Stimulated activated effector memory CD8-positive, alpha-beta T cell treated with anti-CD3 and anti-CD28 coated beads, Interleukin-12 subunit alpha, Interleukin-12 subunit beta, amount 100 ng/mL, for 72 hours (primary cell): ENCODE measurements around the gene WSCD2.
A peak's percentile ranks its signal among the peaks of the same experiment; 100 is the strongest.

ENCODE experiments used
- ATAC-seq: fragments of 150-1000 bp; cut with Tn5 transposase; 2 replicates; pipeline ENCODE4 v1.10.0; 2021
- DNase-seq, 2 donors: peaks; one replicate each; pipeline ENCODE4 v3.0.0; 2021 to 2022; ENCODE audit warnings: low spot score in 2 of 2
- H3K27ac Mint-ChIP-seq: one replicate; pipeline ENCODE4 v1.8.0; 2022; ENCODE audit warnings: mild to moderate bottlenecking, mixed read lengths
- H3K36me3 Mint-ChIP-seq: one replicate; pipeline ENCODE4 v1.8.0; 2022; ENCODE audit warnings: mild to moderate bottlenecking, mixed read lengths
- H3K4me1 Mint-ChIP-seq: one replicate; pipeline ENCODE4 v1.8.0; 2022; ENCODE audit warnings: mixed read lengths
- H3K4me3 Mint-ChIP-seq: one replicate; pipeline ENCODE4 v1.8.0; 2022; ENCODE audit warnings: mild to moderate bottlenecking, mixed read lengths
- H3K9me3 Mint-ChIP-seq: one replicate; pipeline ENCODE4 v1.8.0; 2022; ENCODE audit warnings: mixed read lengths

Gene WSCD2

DNA sequence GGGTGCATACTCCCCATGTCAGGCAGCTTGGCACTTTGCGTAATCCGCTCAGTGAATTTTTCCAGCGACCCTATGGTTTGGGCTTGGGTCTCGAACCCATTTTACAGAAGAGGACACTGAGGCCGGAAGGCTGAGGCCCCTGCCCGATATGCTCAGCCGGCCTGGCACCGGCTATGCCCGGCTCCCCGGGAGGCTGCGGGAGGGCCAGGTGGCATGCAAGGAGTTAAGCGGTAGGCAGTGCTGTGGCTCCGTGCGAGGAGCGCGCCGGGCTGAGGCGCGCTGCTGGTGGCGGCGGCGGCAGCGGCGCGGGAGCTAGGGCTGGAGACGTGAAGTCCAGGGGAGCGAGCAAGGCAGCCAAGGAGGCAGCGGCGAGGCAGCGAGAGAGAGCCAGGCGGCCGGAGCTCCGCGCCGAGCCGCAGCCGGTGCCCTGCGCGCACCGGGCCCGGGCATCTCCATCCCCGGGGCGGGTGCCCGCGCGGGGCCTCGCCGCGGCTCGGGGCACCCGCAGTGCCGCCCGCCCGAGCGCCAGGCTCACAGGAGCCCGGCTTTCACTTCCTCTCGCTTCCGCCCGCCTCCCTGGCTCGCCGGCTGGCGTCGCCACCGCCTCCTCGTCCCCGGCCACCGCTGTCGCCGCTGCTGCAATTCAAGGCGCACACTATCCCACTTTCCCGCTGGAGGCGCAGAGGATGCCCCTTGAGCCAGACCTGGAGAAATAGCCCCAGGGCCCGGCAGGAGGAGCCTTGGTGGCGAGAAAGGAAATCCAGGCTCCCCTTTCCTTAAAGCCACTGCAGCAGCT, at the start of gene WSCD2:
Gene WSCD2 (plus strand): TSS at position 272 of the 796 bp plus-strand sequence. CDS start 66,545 bp downstream, outside the sequence.
- peak; percentile 46 for ATAC-seq
- Mint-ChIP-seq H3K4me3 (peak within 1 kb of the TSS; percentile 47), H3K27ac (no peak within 1 kb of the TSS)

DNA sequence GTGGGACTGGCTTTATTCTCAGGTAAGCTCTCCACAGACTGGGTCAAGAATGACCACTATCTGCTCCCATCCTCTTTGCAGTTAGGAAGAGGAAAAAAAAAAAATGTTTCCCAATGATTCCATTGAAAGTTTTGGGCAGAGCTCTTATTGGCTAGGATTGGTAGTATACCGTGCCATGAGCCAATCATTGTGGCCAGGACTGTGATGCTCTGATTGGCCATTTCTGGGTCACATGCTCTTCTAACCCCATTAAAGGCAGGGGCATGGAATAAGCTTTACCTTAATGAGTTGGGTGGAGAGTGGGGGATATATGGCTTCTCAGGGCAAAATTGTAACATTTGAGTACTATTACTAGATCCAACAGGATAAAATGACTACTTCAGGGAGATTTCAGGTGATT, 49.4 kb upstream of the WSCD2 start:
- DNase-seq (no peak), ATAC-seq (no peak)
- Mint-ChIP-seq H3K36me3 (no peaks in the 10 kb centered on the region), H3K27ac (no peak overlapping the region), H3K9me3 (no peaks in the 10 kb centered on the region), H3K4me1 (no peaks in the 10 kb centered on the region), H3K4me3 (no peak overlapping the region)

More for the DNA sequence above, at the start of gene WSCD2:
- DNase-seq = no peak
- no peaks in the 10 kb centered on the region for H3K36me3 Mint-ChIP-seq
- H3K4me1 Mint-ChIP-seq = no peaks in the 10 kb centered on the region
- no peaks in the 10 kb centered on the region for H3K9me3 Mint-ChIP-seq

GRCh38 chr12:108080363-108080762, 48.7 kb upstream of the WSCD2 start:
- DNase-seq (no peak), ATAC-seq (no peak)
- no peak overlapping the region for H3K4me3 Mint-ChIP-seq
- H3K36me3 Mint-ChIP-seq = no peaks in the 10 kb centered on the region
- H3K27ac Mint-ChIP-seq = no peak overlapping the region
- H3K4me1 Mint-ChIP-seq = no peaks in the 10 kb centered on the region
- no peaks in the 10 kb centered on the region for H3K9me3 Mint-ChIP-seq

DNA sequence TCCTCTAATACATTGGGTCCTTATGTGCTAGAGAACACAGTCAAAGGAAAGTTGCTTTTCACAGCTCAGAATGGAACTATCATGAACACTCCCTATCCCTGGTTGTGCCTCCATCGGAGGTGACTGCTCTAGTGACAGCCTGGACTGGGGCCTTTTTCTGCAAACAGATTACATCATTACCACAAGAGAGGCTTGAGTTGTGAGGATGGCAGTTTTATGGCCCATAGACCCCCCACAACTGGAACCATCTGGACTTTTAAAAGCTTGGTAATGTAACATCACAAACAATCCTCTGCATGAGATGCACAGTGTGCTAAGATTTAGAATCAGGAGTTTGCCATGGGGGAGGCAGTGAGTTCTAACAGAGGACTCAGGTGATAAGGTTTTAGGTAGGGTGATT, 46.6 kb upstream of the WSCD2 start:
- ATAC-seq = no peak
- peaks cover under 1% of the 10 kb centered on the region for H3K9me3 Mint-ChIP-seq
- no peak overlapping the region for H3K4me3 Mint-ChIP-seq
- no peak for DNase-seq
- no peaks in the 10 kb centered on the region for H3K36me3 Mint-ChIP-seq
- no peak overlapping the region for H3K27ac Mint-ChIP-seq
- no peaks in the 10 kb centered on the region for H3K4me1 Mint-ChIP-seq

DNA sequence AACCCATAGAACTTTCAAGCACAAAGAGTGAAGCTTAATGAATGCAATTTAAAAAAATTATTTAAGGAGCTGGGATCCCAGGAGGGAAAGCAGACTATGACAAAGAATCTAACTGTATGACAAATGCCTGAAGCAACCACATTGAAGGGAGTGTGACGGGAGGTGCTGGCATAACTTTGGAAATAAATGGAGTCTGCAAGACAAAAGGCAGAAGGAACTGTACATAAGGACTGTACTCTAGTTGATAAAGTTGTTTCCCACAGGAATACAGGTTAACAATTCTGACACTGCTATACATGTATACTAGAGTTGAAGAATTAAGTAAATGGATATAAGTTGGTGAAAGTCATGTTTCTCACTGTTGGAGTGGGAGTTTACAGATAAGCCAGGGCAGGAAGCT, 41.2 kb upstream of the WSCD2 start:
- no peaks in the 10 kb centered on the region for H3K36me3 Mint-ChIP-seq
- no peak overlapping the region for H3K27ac Mint-ChIP-seq
- H3K4me3 Mint-ChIP-seq = no peak overlapping the region
- no peaks in the 10 kb centered on the region for H3K4me1 Mint-ChIP-seq
- no peak for DNase-seq
- H3K9me3 Mint-ChIP-seq = peaks cover 15% of the 10 kb centered on the region
- ATAC-seq = no peak

DNA sequence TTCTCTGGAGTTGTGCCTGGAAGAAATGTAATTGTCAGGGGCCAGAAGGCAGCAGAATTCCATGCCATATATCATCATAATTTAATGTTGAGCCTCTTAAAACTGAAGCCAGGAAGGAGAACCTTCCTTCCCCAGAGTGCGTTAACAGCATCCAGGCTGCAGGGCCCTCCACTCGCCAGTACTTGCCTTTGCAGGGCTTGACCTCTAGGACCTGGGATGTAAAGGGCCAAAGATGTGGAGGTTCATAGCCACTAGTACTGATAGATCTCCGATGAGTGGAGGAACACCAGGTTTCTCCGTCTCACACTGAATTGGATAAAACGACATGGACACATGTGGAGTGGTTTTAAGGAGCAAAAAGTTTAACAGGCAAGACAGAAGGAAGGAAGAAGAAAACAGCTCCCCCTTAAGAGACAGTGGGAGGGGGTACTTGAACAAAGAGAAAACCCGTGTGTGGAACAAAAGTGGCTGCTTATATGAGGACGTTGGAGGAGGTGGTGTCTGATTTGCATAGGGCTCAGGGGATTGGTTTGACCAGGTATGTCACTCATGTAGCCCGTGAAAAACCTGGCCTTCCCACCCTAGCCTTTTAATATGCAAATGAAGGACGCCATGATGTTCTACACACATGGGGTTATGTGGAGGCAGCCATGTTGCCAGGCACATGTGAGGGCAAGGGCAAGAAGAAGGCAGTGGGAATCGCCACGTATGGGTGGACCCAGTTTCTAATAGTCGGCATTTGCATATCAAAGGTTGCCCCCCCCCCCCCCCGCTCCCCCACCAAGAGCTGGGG, 38.8 kb upstream of the WSCD2 start:
- Mint-ChIP-seq H3K4me3 (no peak overlapping the region), H3K4me1 (no peaks in the 10 kb centered on the region), H3K9me3 (peaks cover 15% of the 10 kb centered on the region), H3K36me3 (no peaks in the 10 kb centered on the region), H3K27ac (no peak overlapping the region)
- DNase-seq = no peak
- ATAC-seq = no peak

GRCh38 chr12:108090932-108091678, 38.0 kb upstream of the WSCD2 start:
- DNase-seq (no peak), ATAC-seq (no peak)
- no peaks in the 10 kb centered on the region for H3K36me3 Mint-ChIP-seq
- peaks cover 15% of the 10 kb centered on the region for H3K9me3 Mint-ChIP-seq
- H3K4me1 Mint-ChIP-seq = no peaks in the 10 kb centered on the region
- H3K4me3 Mint-ChIP-seq = no peak overlapping the region
- H3K27ac Mint-ChIP-seq = no peak overlapping the region

GRCh38 chr12:108091679-108092051, 37.4 kb upstream of the WSCD2 start:
- no peak for ATAC-seq
- Mint-ChIP-seq H3K4me3 (no peak overlapping the region), H3K36me3 (no peaks in the 10 kb centered on the region), H3K9me3 (peaks cover 15% of the 10 kb centered on the region), H3K4me1 (no peaks in the 10 kb centered on the region), H3K27ac (no peak overlapping the region)
- no peak for DNase-seq

DNA sequence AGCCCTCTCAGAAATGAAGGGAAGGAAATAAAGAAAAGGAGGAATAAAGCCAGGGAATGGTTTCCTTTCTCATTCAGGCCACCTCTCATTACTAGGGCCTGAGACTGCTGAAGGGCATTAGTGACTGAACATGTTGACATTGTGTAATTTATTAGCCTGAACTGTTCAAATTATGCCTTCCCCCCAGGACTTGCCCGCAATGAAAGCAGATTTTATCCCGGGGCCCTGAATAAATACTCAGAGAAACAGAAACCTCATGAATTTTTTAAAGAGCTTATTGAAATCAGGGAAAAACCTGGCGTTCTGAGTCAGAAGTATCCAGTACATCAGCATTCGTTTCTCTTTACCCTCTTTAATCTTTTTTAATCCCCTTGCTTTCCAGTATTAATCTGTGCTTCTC, 35.9 kb upstream of the WSCD2 start:
- ATAC-seq (no peak), DNase-seq (no peak)
- Mint-ChIP-seq H3K9me3 (peaks cover 8% of the 10 kb centered on the region), H3K4me1 (no peaks in the 10 kb centered on the region), H3K4me3 (no peak overlapping the region), H3K36me3 (no peaks in the 10 kb centered on the region), H3K27ac (no peak overlapping the region)

- no peak for ATAC-seq
- no peaks in the 10 kb centered on the region for H3K4me1 Mint-ChIP-seq
- H3K9me3 Mint-ChIP-seq = peaks cover 3% of the 10 kb centered on the region
- no peak for DNase-seq
- no peaks in the 10 kb centered on the region for H3K36me3 Mint-ChIP-seq
- no peak overlapping the region for H3K27ac Mint-ChIP-seq
- no peak overlapping the region for H3K4me3 Mint-ChIP-seq
Observed at GRCh38 chr12:108094056-108094649, 34.9 kb upstream of the WSCD2 start.

- no peaks in the 10 kb centered on the region for H3K9me3 Mint-ChIP-seq
- H3K4me1 Mint-ChIP-seq = no peaks in the 10 kb centered on the region
- no peaks in the 10 kb centered on the region for H3K36me3 Mint-ChIP-seq
- no peak overlapping the region for H3K4me3 Mint-ChIP-seq
- H3K27ac Mint-ChIP-seq = no peak overlapping the region
- no peak for ATAC-seq
- DNase-seq = no peak
Observed at GRCh38 chr12:108097160-108097911, 31.8 kb upstream of the WSCD2 start.

DNA sequence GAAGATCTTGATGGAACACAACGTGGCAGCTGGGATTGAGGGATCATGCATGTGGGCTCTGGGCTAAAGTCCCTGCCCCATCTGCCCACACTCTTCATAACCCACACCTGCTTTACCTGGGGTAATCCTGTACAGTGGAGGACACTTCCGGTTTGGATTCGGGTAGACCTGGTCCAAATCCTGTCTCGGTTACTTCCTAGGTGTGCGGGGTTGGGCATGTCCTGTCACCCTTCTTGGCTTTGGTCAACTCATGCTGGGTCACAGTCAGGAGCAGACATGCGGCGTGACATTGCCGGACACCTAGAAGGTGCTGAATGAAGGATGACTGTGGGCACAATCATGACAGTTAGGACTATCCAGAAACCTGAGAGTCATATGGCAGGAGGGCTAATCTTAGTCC, 30.7 kb upstream of the WSCD2 start:
- no peak overlapping the region for H3K4me3 Mint-ChIP-seq
- ATAC-seq (no peak), DNase-seq (no peak)
- no peaks in the 10 kb centered on the region for H3K9me3 Mint-ChIP-seq
- H3K27ac Mint-ChIP-seq = no peak overlapping the region
- no peaks in the 10 kb centered on the region for H3K4me1 Mint-ChIP-seq
- no peaks in the 10 kb centered on the region for H3K36me3 Mint-ChIP-seq

DNA sequence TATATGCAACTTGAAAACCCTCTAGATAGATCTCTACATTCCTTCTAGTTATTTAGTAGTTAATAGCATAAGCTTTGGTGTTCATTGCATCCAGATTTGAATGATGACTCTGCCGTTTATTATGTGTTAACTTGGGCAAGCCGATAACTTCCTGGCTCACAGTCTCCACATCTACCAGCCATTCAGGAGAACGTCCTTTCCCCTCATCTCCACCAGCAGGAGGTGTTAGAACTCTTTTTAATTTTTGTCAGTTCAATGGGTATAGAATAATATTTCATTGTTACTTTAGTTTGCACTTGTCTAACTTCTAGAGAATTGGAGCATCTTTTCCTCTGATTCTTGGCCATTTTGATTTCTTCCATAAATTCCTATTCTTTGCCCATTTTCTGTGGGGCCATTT, 30.0 kb upstream of the WSCD2 start:
- no peaks in the 10 kb centered on the region for H3K36me3 Mint-ChIP-seq
- no peak overlapping the region for H3K4me3 Mint-ChIP-seq
- DNase-seq (no peak), ATAC-seq (no peak)
- H3K4me1 Mint-ChIP-seq = no peaks in the 10 kb centered on the region
- no peaks in the 10 kb centered on the region for H3K9me3 Mint-ChIP-seq
- H3K27ac Mint-ChIP-seq = no peak overlapping the region

DNA sequence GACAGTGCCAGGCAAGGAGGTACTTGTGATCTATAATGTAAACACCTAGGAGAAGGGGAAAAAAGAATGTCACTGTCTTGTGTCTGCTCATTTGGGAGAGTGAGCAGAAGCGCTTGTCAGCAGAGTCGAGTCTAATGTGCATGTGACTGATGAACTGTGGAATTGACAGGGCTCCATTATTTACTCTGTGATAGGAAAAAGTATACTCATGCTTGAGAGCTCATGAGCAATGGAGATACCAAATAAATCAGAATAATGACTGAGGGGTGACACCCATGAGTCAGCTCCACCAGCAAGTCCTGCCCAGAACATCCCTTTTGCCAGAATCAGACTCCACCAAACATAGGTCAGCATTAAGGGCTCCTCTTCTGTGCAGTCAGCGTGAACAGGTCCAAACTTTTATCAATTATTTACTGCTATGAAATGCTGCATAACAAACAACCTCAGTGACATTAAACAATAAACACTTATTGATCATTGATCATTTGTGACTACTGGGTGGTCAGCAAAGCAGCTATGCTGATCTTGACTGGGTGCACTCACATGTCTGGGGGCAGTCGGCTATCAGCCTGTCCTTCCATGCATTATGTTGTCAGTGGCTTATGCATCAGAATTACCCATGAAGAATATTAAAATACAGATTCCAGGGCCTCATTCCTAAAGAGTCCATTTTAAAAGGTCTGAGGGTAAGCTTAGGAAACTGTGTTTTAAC, 29.2 kb upstream of the WSCD2 start:
- Mint-ChIP-seq H3K36me3 (no peaks in the 10 kb centered on the region), H3K4me3 (no peak overlapping the region), H3K9me3 (no peaks in the 10 kb centered on the region), H3K4me1 (no peaks in the 10 kb centered on the region), H3K27ac (no peak overlapping the region)
- no peak for DNase-seq
- no peak for ATAC-seq
